ENCODE data around the gene EMX1. TPM values are rescaled to one million over a fixed set of nuclear protein-coding genes. Genes with fewer than 3 reads are reported as not detected.

EMX1 gene
- not detected for total RNA-seq

- POLR2A ChIA-PET = no interaction called here
These were observed at the start of gene EMX1 for GRCh38 chr2:72917138-72917876. Gene EMX1, plus strand, starts transcription at chr2:72917519. Its CDS starts 334 bp downstream, at chr2:72917853.

GRCh38 chr2:72871060-72871459 lies 46.3 kb upstream of the EMX1 start:
- Mint-ChIP-seq H3K27ac (no peak overlapping the region), H3K9me3 (ENCODE audit: insufficient read depth) (no peaks in the 10 kb centered on the region), H3K27me3 (ENCODE audit: low read depth) (peaks cover 38% of the 10 kb centered on the region), H3K36me3 (ENCODE audit: low read depth) (no peaks in the 10 kb centered on the region), H3K4me1 (ENCODE audit: low read depth) (no peaks in the 10 kb centered on the region), H3K4me3 (no peak overlapping the region)
- no peak for DNase-seq
- ChIA-PET CTCF (interaction anchor here (0.7 to 1.0 kb wide), 3 partner anchors 9 to 103 kb away, joined by 3 to 7 read pairs (median 3); no protein-coding TSS in a partner anchor), POLR2A (no interaction called here)
- ATAC-seq = no peak

More at GRCh38 chr2:72917138-72917876, at the start of gene EMX1:
- no peak within 1 kb of the TSS for H3K27ac Mint-ChIP-seq
- H3K9me3 Mint-ChIP-seq (ENCODE audit: insufficient read depth) = no peaks in the 10 kb centered on the region
- CTCF ChIA-PET = interaction anchor here (1.5 to 2.8 kb wide), 6 partner anchors 9 to 260 kb away, joined by 3 to 10 read pairs (median 7); partner anchors contain the start of gene SPR
- H3K4me3 Mint-ChIP-seq = peak within 1 kb of the TSS; percentile 58
- H3K27me3 Mint-ChIP-seq (ENCODE audit: low read depth) = peaks cover 76% of the 10 kb centered on the region
- DNase-seq = peak; percentile 54
- H3K4me1 Mint-ChIP-seq (ENCODE audit: low read depth) = peaks cover 30% of the 10 kb centered on the region
- ATAC-seq = peak; percentile 47
- no peaks in the 10 kb centered on the region for H3K36me3 Mint-ChIP-seq (ENCODE audit: low read depth)

DNA sequence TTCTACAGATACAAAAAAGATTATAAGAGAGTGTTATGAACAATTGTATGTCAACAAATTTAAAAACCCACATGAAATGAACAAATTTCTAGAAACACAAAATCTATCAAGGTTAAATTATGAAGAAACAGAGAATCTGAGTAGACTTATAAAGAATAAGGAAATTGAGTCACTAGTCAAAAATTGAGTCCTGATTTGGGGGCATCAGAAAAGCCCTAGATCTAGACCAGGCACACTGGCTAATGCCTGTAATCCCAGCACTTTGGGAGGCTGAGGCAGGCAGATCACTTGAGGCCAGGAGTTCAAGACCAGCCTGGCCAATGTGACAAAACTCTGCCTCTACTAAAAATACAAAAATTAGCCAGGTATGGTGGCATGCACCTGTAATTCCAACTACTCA lies 45.4 kb upstream of the EMX1 start:
- DNase-seq (no peak), ATAC-seq (no peak)
- Mint-ChIP-seq H3K27ac (no peak overlapping the region), H3K36me3 (ENCODE audit: low read depth) (no peaks in the 10 kb centered on the region), H3K9me3 (ENCODE audit: insufficient read depth) (no peaks in the 10 kb centered on the region), H3K4me3 (no peak overlapping the region), H3K4me1 (ENCODE audit: low read depth) (no peaks in the 10 kb centered on the region), H3K27me3 (ENCODE audit: low read depth) (peaks cover 33% of the 10 kb centered on the region)
- POLR2A ChIA-PET = no interaction called here
- CTCF ChIA-PET = interaction anchor here (0.7 kb wide), 1 partner anchor 102 kb away, joined by 3 read pairs; no protein-coding TSS in a partner anchor

- ChIA-PET CTCF (interaction anchor here (1.4 to 1.5 kb wide), 2 partner anchors 10 to 21 kb away, joined by 3 to 14 read pairs; no protein-coding TSS in a partner anchor), POLR2A (no interaction called here)
- Mint-ChIP-seq H3K36me3 (ENCODE audit: low read depth) (no peaks in the 10 kb centered on the region), H3K27ac (no peak overlapping the region), H3K4me1 (ENCODE audit: low read depth) (peaks cover 2% of the 10 kb centered on the region), H3K4me3 (no peak overlapping the region), H3K27me3 (ENCODE audit: low read depth) (peaks cover 50% of the 10 kb centered on the region), H3K9me3 (ENCODE audit: insufficient read depth) (no peaks in the 10 kb centered on the region)
- ATAC-seq (no peak), DNase-seq (peak; percentile 56)
These were observed 33.9 kb upstream of the EMX1 start for GRCh38 chr2:72883356-72883962.

DNA sequence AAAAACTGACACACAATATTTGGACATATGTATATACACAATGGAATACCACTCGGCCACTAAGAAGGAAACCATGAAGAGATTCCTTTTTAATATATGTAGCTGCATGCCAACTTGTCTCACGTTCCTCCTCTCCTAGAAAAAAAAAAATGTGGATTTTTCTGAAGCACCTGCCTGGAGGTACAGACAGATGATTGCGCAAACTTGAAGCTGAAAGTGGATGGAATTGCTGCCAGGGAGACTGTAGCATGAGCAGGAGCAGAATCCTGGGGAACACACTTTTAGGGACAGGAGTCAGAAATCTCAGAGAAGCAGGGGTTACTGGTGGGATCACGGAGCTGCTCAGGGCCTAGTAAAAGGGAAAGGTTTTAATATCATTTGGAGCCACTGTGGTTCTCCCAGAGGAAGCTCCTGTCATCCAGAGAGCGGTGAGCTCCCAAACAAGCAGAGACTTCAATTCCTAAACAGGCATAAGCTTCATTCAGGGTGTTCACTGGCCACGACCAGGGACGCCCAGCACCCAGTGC lies 30.8 kb upstream of the EMX1 start:
- H3K9me3 Mint-ChIP-seq (ENCODE audit: insufficient read depth) = no peaks in the 10 kb centered on the region
- H3K4me1 Mint-ChIP-seq (ENCODE audit: low read depth) = peaks cover 2% of the 10 kb centered on the region
- H3K27me3 Mint-ChIP-seq (ENCODE audit: low read depth) = peaks cover 47% of the 10 kb centered on the region
- no peak for ATAC-seq
- H3K36me3 Mint-ChIP-seq (ENCODE audit: low read depth) = no peaks in the 10 kb centered on the region
- peak overlapping the region; percentile 48 for H3K4me3 Mint-ChIP-seq
- POLR2A ChIA-PET = interaction anchor here (0.6 kb wide), 2 partner anchors 185 to 349 kb away, joined by 3 read pairs; partner anchors contain the start of gene SFXN5
- H3K27ac Mint-ChIP-seq = no peak overlapping the region
- no peak for DNase-seq
- CTCF ChIA-PET = interaction anchor here (0.5 to 3.2 kb wide), 13 partner anchors 10 to 291 kb away, joined by 3 to 18 read pairs (median 5); partner anchors contain the start of gene EMX1

- Mint-ChIP-seq H3K4me1 (ENCODE audit: low read depth) (peaks cover 2% of the 10 kb centered on the region), H3K9me3 (ENCODE audit: insufficient read depth) (no peaks in the 10 kb centered on the region), H3K36me3 (ENCODE audit: low read depth) (no peaks in the 10 kb centered on the region), H3K4me3 (peak within 1 kb of the TSS; percentile 65), H3K27ac (no peak within 1 kb of the TSS), H3K27me3 (ENCODE audit: low read depth) (peaks cover 41% of the 10 kb centered on the region)
- ATAC-seq = peak; percentile 97
- POLR2A ChIA-PET = interaction anchor here (0.6 kb wide), 2 partner anchors 184 to 348 kb away, joined by 3 read pairs; partner anchors contain the start of gene SFXN5
- peak; percentile 73 for DNase-seq
- CTCF ChIA-PET = interaction anchor here (0.6 to 3.2 kb wide), 20 partner anchors 11 to 290 kb away, joined by 3 to 18 read pairs (median 5); partner anchors contain the start of gene EMX1
These were observed 30.1 kb upstream of the EMX1 start, which contains the start of gene SPR for GRCh38 chr2:72887032-72887739. Gene SPR, plus strand, starts transcription at chr2:72887408. Its CDS starts 25 bp downstream, at chr2:72887433.

- ATAC-seq (peak; percentile 50), DNase-seq (peak; percentile 63)
- Mint-ChIP-seq H3K36me3 (ENCODE audit: low read depth) (no peaks in the 10 kb centered on the region), H3K4me3 (peak overlapping the region; percentile 65), H3K27me3 (ENCODE audit: low read depth) (peaks cover 39% of the 10 kb centered on the region), H3K4me1 (ENCODE audit: low read depth) (peaks cover 2% of the 10 kb centered on the region), H3K27ac (no peak overlapping the region), H3K9me3 (ENCODE audit: insufficient read depth) (no peaks in the 10 kb centered on the region)
- ChIA-PET CTCF (interaction anchor here (0.6 to 3.2 kb wide), 19 partner anchors 20 to 305 kb away, joined by 3 to 18 read pairs (median 5); partner anchors contain the start of gene EMX1), POLR2A (no interaction called here)
These were observed 29.4 kb upstream of the EMX1 start for GRCh38 chr2:72887740-72888437.

- ChIA-PET POLR2A (interaction anchor here (0.6 kb wide), 1 partner anchor 43 kb away, joined by 3 read pairs; no protein-coding TSS in a partner anchor), CTCF (interaction anchor here (0.7 to 3.2 kb wide), 14 partner anchors 20 to 304 kb away, joined by 3 to 18 read pairs (median 5); partner anchors contain the start of gene EMX1)
- no peaks in the 10 kb centered on the region for H3K9me3 Mint-ChIP-seq (ENCODE audit: insufficient read depth)
- no peak overlapping the region for H3K27ac Mint-ChIP-seq
- DNase-seq (no peak), ATAC-seq (no peak)
- H3K36me3 Mint-ChIP-seq (ENCODE audit: low read depth) = no peaks in the 10 kb centered on the region
- H3K4me1 Mint-ChIP-seq (ENCODE audit: low read depth) = peaks cover 2% of the 10 kb centered on the region
- H3K4me3 Mint-ChIP-seq = no peak overlapping the region
- H3K27me3 Mint-ChIP-seq (ENCODE audit: low read depth) = peaks cover 36% of the 10 kb centered on the region
These were observed 28.7 kb upstream of the EMX1 start for GRCh38 chr2:72888438-72889202.

- Mint-ChIP-seq H3K27me3 (ENCODE audit: low read depth) (peaks cover 30% of the 10 kb centered on the region), H3K27ac (no peak overlapping the region), H3K36me3 (ENCODE audit: low read depth) (no peaks in the 10 kb centered on the region), H3K9me3 (ENCODE audit: insufficient read depth) (no peaks in the 10 kb centered on the region), H3K4me3 (no peak overlapping the region), H3K4me1 (ENCODE audit: low read depth) (peaks cover 2% of the 10 kb centered on the region)
- no peak for DNase-seq
- POLR2A ChIA-PET = no interaction called here
- ATAC-seq = no peak
- CTCF ChIA-PET = interaction anchor here (0.7 to 9.5 kb wide), 2 partner anchors 84 to 287 kb away, joined by 3 to 251 read pairs; no protein-coding TSS in a partner anchor
These were observed 27.3 kb upstream of the EMX1 start for GRCh38 chr2:72889991-72890390.

DNA sequence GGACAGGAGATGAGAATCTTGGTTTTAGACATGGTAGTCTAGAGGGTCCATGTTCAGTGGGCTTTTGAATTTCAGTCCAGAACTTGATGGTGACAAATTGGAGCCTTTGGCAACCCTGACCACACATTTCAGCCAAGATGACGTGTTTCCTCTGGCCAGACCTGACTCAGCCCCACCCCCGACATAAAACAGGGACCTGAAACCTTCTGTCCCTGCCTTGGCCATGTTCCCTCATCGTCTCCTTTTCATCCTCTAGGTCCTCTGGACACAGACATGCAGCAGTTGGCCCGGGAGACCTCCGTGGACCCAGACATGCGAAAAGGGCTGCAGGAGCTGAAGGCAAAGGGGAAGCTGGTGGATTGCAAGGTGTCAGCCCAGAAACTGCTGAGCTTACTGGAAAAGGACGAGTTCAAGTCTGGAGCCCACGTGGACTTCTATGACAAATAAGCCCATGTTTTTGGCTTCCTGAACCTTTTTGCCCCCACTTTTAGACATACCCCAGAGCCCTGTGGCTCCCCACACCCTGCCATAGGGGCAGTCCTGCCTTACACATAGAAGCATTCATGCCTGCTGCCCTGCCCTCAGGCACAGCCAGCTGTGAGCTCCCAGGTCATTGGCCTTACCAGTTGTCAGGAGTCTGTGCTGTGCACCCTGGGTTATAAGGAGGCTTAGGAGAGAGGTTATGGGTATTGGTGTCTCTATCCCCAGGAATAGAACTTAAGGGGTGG lies 26.1 kb upstream of the EMX1 start:
- H3K27ac Mint-ChIP-seq = no peak overlapping the region
- CTCF ChIA-PET = interaction anchor here (1.0 to 9.5 kb wide), 9 partner anchors 36 to 286 kb away, joined by 3 to 251 read pairs (median 13); no protein-coding TSS in a partner anchor
- peaks cover 28% of the 10 kb centered on the region for H3K27me3 Mint-ChIP-seq (ENCODE audit: low read depth)
- no peak for DNase-seq
- no peaks in the 10 kb centered on the region for H3K9me3 Mint-ChIP-seq (ENCODE audit: insufficient read depth)
- no peaks in the 10 kb centered on the region for H3K36me3 Mint-ChIP-seq (ENCODE audit: low read depth)
- POLR2A ChIA-PET = no interaction called here
- H3K4me1 Mint-ChIP-seq (ENCODE audit: low read depth) = peaks cover 4% of the 10 kb centered on the region
- no peak overlapping the region for H3K4me3 Mint-ChIP-seq
- no peak for ATAC-seq

Data from activated CD8-positive, alpha-beta T cell treated with anti-CD3 and anti-CD28 coated beads, Interleukin-2, amount 10 ng/mL, durations not matched to agents 7 days and 5 days (primary cell).